ENCODE data around the gene PPEF2.
A peak's percentile ranks its signal among the peaks of the same experiment; 100 is the strongest.

PPEF2 gene

GRCh38 chr4:75908555-75908954 is 6.3 kb upstream of the PPEF2 start:
- no peak for TF ChIP-seq CTCF (IDR thresholded peaks at IDR 0.05)
- no peak overlapping the region for H3K27ac Mint-ChIP-seq
- H3K4me1 Mint-ChIP-seq, result peaks cover 6% of the 10 kb centered on the region
- H3K27me3 Mint-ChIP-seq (ENCODE audit: low read depth, poor library complexity), result no peaks in the 10 kb centered on the region
- H3K9me3 Mint-ChIP-seq, result peaks cover 25% of the 10 kb centered on the region
- peaks cover 11% of the 10 kb centered on the region for H3K36me3 Mint-ChIP-seq (ENCODE audit: low read depth)
- no peak for DNase-seq
- H3K4me3 Mint-ChIP-seq, result no peak overlapping the region

GRCh38 chr4:75907966-75908365 is 5.7 kb upstream of the PPEF2 start:
- H3K27ac Mint-ChIP-seq, result no peak overlapping the region
- DNase-seq, result no peak
- TF ChIP-seq CTCF (IDR thresholded peaks at IDR 0.05), result no peak
- H3K36me3 Mint-ChIP-seq (ENCODE audit: low read depth), result peaks cover 11% of the 10 kb centered on the region
- H3K27me3 Mint-ChIP-seq (ENCODE audit: low read depth, poor library complexity), result no peaks in the 10 kb centered on the region
- H3K9me3 Mint-ChIP-seq, result peaks cover 25% of the 10 kb centered on the region
- no peak overlapping the region for H3K4me3 Mint-ChIP-seq
- peaks cover 6% of the 10 kb centered on the region for H3K4me1 Mint-ChIP-seq

GRCh38 chr4:75904076-75904475 is 1.8 kb upstream of the PPEF2 start:
- Mint-ChIP-seq H3K27ac (no peak overlapping the region), H3K4me3 (no peak overlapping the region), H3K9me3 (peaks cover 6% of the 10 kb centered on the region), H3K27me3 (ENCODE audit: low read depth, poor library complexity) (no peaks in the 10 kb centered on the region), H3K4me1 (peaks cover 6% of the 10 kb centered on the region), H3K36me3 (ENCODE audit: low read depth) (no peaks in the 10 kb centered on the region)
- DNase-seq, result no peak
- TF ChIP-seq CTCF (IDR thresholded peaks at IDR 0.05), result no peak

GRCh38 chr4:75898536-75898935 is 3.7 kb downstream of the PPEF2 start:
- H3K36me3 Mint-ChIP-seq (ENCODE audit: low read depth), result no peaks in the 10 kb centered on the region
- no peak for TF ChIP-seq CTCF (IDR thresholded peaks at IDR 0.05)
- H3K27ac Mint-ChIP-seq, result no peak overlapping the region
- no peak overlapping the region for H3K4me3 Mint-ChIP-seq
- no peaks in the 10 kb centered on the region for H3K27me3 Mint-ChIP-seq (ENCODE audit: low read depth, poor library complexity)
- DNase-seq, result no peak
- peaks cover 14% of the 10 kb centered on the region for H3K9me3 Mint-ChIP-seq
- no peaks in the 10 kb centered on the region for H3K4me1 Mint-ChIP-seq

GRCh38 chr4:75895744-75896314 is 6.4 kb downstream of the PPEF2 start:
- no peak overlapping the region for H3K27ac Mint-ChIP-seq
- peaks cover 2% of the 10 kb centered on the region for H3K27me3 Mint-ChIP-seq (ENCODE audit: low read depth, poor library complexity)
- no peak overlapping the region for H3K4me3 Mint-ChIP-seq
- no peaks in the 10 kb centered on the region for H3K4me1 Mint-ChIP-seq
- H3K36me3 Mint-ChIP-seq (ENCODE audit: low read depth), result no peaks in the 10 kb centered on the region
- H3K9me3 Mint-ChIP-seq, result peaks cover 14% of the 10 kb centered on the region
- no peak for DNase-seq
- TF ChIP-seq CTCF (IDR thresholded peaks at IDR 0.05), result peak; percentile 62

- H3K36me3 Mint-ChIP-seq (ENCODE audit: low read depth), result no peaks in the 10 kb centered on the region
- no peak for DNase-seq
These were observed 9.7 kb downstream of the PPEF2 start for GRCh38 chr4:75892508-75892907.

More at GRCh38 chr4:75892508-75892907, 9.7 kb downstream of the PPEF2 start:
- peaks cover 3% of the 10 kb centered on the region for H3K9me3 Mint-ChIP-seq
- H3K27ac Mint-ChIP-seq, result no peak overlapping the region
- no peaks in the 10 kb centered on the region for H3K4me1 Mint-ChIP-seq
- peaks cover 10% of the 10 kb centered on the region for H3K27me3 Mint-ChIP-seq (ENCODE audit: low read depth, poor library complexity)
- no peak for TF ChIP-seq CTCF (IDR thresholded peaks at IDR 0.05)
- H3K4me3 Mint-ChIP-seq, result no peak overlapping the region
